ENCODE results near the gene MAGED4B.

MAGED4B gene

DNA sequence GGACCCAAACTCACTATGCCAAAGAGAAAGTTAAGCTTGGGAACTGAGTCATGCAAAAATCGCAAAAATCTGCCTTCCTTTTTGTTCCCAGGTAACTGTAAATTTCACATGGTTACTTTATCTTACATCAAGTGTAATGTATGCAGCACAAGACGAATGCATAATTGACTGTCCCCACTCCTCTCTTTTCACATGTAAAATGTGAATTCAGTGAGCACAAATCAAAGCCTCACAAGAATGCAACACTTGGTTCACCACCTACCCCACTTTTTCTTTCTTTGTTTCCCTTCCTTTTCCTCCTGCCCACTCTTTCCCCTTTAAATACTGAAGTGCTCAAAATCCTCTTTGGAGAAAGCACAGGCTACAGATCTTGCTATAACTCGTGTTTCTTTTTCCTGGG lies 53.2 kb downstream of the MAGED4B start:
- DNase-seq (ENCODE audit: low read depth, low spot score) = no peak

More for the DNA sequence above, 53.2 kb downstream of the MAGED4B start:
- in situ Hi-C loops (cut with HindIII; ENCODE audit: low sequenced_read_pairs) = no loop called here
- TF ChIP-seq CTCF (IDR thresholded peaks at IDR 0.05; ENCODE audit: low read depth, low read length) = no peak
- H3K4me3 ChIP-seq (ENCODE audit: low read depth, low read length) = no peak overlapping the region
